Ishikawa (cell line): Measurements from ENCODE around the gene RAB40C.

Experiments used
- CREB1 ChIP-seq: IDR thresholded peaks from 2 replicates; pipeline ENCODE4 v1.6.1; 2012; ENCODE audit warnings: low read depth
- EP300 ChIP-seq: IDR thresholded peaks from 2 replicates; pipeline ENCODE4 v1.6.1; 2012; ENCODE audit warnings: borderline replicate concordance
- FOXM1 ChIP-seq: IDR thresholded peaks from 2 replicates; pipeline ENCODE4 v1.6.1; 2012; ENCODE audit warnings: low read depth, borderline replicate concordance
- NFIC ChIP-seq: IDR thresholded peaks from 2 replicates; pipeline ENCODE4 v1.6.1; 2012
- TAF1 ChIP-seq: IDR thresholded peaks from 2 replicates; pipeline ENCODE4 v1.6.1; 2012; ENCODE audit warnings: low read depth, mild to moderate bottlenecking
- TCF12 ChIP-seq: IDR thresholded peaks from 2 replicates; pipeline ENCODE4 v1.6.1; 2012; ENCODE audit warnings: low read depth
- YY1 ChIP-seq: IDR thresholded peaks from 2 replicates; pipeline ENCODE4 v1.6.1; 2012; ENCODE audit warnings: low read depth
- TF ChIP-seq, protein P1 (sequence below): IDR thresholded peaks from 2 replicates; pipeline ENCODE4 v1.6.1; 2012
- TF ChIP-seq, protein P2 (sequence below): IDR thresholded peaks from 2 replicates; pipeline ENCODE4 v1.6.1; 2012; ENCODE audit warnings: low read depth, mild to moderate bottlenecking

DNA sequence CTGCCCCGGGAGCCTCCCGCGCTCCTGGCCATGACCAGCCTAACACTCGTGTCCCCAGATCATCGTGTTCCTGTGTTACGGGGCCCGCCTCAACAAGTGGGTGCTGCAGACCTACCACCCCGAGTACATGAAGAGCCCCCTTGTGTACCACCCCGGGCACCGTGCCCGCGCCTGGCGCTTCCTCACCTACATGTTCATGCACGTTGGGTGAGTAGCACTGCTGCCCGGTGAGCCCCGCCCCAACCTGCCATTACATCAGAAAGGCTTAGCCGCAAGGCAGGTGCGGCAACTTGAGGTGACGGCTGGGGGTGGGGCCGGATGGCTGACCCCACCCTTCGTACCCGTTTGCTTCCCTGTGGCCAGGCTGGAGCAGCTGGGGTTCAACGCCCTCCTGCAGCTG, 87.0 kb downstream of the RAB40C start:
- TF ChIP-seq FOXM1 (no peak), YY1 (no peak), TAF1 (no peak), EP300 (no peak), TCF12 (no peak), CREB1 (no peak), NFIC (no peak)
- TF ChIP-seq, protein P1, sequence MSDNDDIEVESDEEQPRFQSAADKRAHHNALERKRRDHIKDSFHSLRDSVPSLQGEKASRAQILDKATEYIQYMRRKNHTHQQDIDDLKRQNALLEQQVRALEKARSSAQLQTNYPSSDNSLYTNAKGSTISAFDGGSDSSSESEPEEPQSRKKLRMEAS: no peak
- TF ChIP-seq, protein P2, sequence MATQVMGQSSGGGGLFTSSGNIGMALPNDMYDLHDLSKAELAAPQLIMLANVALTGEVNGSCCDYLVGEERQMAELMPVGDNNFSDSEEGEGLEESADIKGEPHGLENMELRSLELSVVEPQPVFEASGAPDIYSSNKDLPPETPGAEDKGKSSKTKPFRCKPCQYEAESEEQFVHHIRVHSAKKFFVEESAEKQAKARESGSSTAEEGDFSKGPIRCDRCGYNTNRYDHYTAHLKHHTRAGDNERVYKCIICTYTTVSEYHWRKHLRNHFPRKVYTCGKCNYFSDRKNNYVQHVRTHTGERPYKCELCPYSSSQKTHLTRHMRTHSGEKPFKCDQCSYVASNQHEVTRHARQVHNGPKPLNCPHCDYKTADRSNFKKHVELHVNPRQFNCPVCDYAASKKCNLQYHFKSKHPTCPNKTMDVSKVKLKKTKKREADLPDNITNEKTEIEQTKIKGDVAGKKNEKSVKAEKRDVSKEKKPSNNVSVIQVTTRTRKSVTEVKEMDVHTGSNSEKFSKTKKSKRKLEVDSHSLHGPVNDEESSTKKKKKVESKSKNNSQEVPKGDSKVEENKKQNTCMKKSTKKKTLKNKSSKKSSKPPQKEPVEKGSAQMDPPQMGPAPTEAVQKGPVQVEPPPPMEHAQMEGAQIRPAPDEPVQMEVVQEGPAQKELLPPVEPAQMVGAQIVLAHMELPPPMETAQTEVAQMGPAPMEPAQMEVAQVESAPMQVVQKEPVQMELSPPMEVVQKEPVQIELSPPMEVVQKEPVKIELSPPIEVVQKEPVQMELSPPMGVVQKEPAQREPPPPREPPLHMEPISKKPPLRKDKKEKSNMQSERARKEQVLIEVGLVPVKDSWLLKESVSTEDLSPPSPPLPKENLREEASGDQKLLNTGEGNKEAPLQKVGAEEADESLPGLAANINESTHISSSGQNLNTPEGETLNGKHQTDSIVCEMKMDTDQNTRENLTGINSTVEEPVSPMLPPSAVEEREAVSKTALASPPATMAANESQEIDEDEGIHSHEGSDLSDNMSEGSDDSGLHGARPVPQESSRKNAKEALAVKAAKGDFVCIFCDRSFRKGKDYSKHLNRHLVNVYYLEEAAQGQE: no peak
